IMR-90 (cell line): Measurements from ENCODE around the gene NAA11. TPM values are rescaled to one million over a fixed set of nuclear protein-coding genes. Genes with fewer than 3 reads are reported as not detected.
"Not testable (repeated sequence)": the region's sequence is repeated elsewhere in the genome, so short reads cannot be mapped to it uniquely, and the experiment has no call there.

Experiments used
- ATAC-seq: fragments of 200-7000 bp; cut with Tn5 transposase; 2 replicates; pipeline ENCODE4 v1.9.1; 2020; ENCODE audit warnings: low read depth, mild to moderate bottlenecking, moderate library complexity
- BruUV-seq: library from RNA; stranded (reverse); fragments of 400-500 nt; replicated peaks from 2 replicates; lab custom pipeline; 2021; lab: Mats Ljungman, UMichigan
- CTCF ChIA-PET: fragments of 300-600 bp; formaldehyde crosslinking; extraction: SDS; loops from one replicate; lab custom pipeline; 2021; ENCODE audit warnings: antibody characterized with exemption; lab: Yijun Ruan, JAX
- POLR2A ChIA-PET: fragments of 300-600 bp; sonication (Branson Sonifier 250); formaldehyde crosslinking; loops from one replicate; lab custom pipeline; 2022; ENCODE audit warnings: antibody characterized with exemption; ENCODE audit not compliant: unreplicated experiment; lab: Charles Lee
- DNase-seq: peaks from one replicate; pipeline ENCODE4 v3.0.0; 2013
- H2AFZ ChIP-seq: replicated peaks from 2 replicates; pipeline ENCODE3; 2013; ENCODE audit warnings: low read length, mild to moderate bottlenecking; ENCODE audit not compliant: poor library complexity
- H2AK5ac ChIP-seq: 2 replicates; pipeline ENCODE4 v1.6.1; 2013; ENCODE audit warnings: low read depth, low read length, inconsistent platforms
- H2AK9ac ChIP-seq: replicated peaks from 2 replicates; pipeline ENCODE3; 2013; ENCODE audit warnings: mild to moderate bottlenecking, low read depth, low read length, moderate library complexity; ENCODE audit not compliant: poor library complexity
- H2BK120ac ChIP-seq: 2 replicates; pipeline ENCODE4 v1.6.1; 2013; ENCODE audit warnings: low read depth, low read length, inconsistent platforms
- H2BK15ac ChIP-seq: 3 replicates; pipeline ENCODE4 v1.6.1; 2013; ENCODE audit warnings: low read depth, low read length, inconsistent platforms
- H2BK20ac ChIP-seq: 2 replicates; pipeline ENCODE4 v1.6.1; 2013; ENCODE audit warnings: low read depth, mild to moderate bottlenecking, inconsistent platforms, low read length, moderate library complexity
- H2BK5ac ChIP-seq: 2 replicates; pipeline ENCODE4 v1.6.1; 2013; ENCODE audit warnings: mild to moderate bottlenecking, low read depth, low read length, inconsistent platforms; ENCODE audit not compliant: poor library complexity, severe bottlenecking
- H3K14ac ChIP-seq: replicated peaks from 2 replicates; pipeline ENCODE4 v1.6.1; 2013; ENCODE audit warnings: low read depth, low read length, inconsistent platforms
- H3K18ac ChIP-seq: 2 replicates; pipeline ENCODE4 v1.6.1; 2013; ENCODE audit warnings: low read depth, low read length, control low read depth
- H3K23ac ChIP-seq: 2 replicates; pipeline ENCODE4 v1.6.1; 2013; ENCODE audit warnings: low read depth, low read length, inconsistent platforms
- H3K27ac ChIP-seq: 2 replicates; pipeline ENCODE4 v1.5.1; 2013; ENCODE audit warnings: mild to moderate bottlenecking, control low read depth, low read length; ENCODE audit not compliant: insufficient read depth
- H3K27me3 ChIP-seq: 2 replicates; pipeline ENCODE4 v1.6.1; 2013; ENCODE audit warnings: low read length; ENCODE audit not compliant: control insufficient read depth, insufficient read depth
- H3K36me3 ChIP-seq: 2 replicates; pipeline ENCODE4 v1.6.1; 2013; ENCODE audit warnings: low read length, mixed read lengths; ENCODE audit not compliant: control insufficient read depth, insufficient read depth
- H3K4ac ChIP-seq: 2 replicates; pipeline ENCODE4 v1.6.1; 2013; ENCODE audit warnings: low read depth, low read length, inconsistent platforms
- H3K4me1 ChIP-seq: 2 replicates; pipeline ENCODE4 v1.6.1; 2013; ENCODE audit warnings: low read length, mixed read lengths; ENCODE audit not compliant: control insufficient read depth, insufficient read depth
- H3K4me2 ChIP-seq: 2 replicates; pipeline ENCODE4 v1.6.1; 2013; ENCODE audit warnings: low read depth, mild to moderate bottlenecking, control low read depth, low read length, moderate library complexity
- H3K4me3 ChIP-seq: 2 replicates; pipeline ENCODE4 v1.5.1; 2013; ENCODE audit warnings: low read depth, mild to moderate bottlenecking, control low read depth, low read length, moderate library complexity; ENCODE audit not compliant: insufficient read depth
- H3K56ac ChIP-seq: 2 replicates; pipeline ENCODE4 v1.6.1; 2013; ENCODE audit warnings: low read length, inconsistent platforms; ENCODE audit not compliant: insufficient read depth; ENCODE audit errors: extremely low read depth
- H3K79me1 ChIP-seq, 2 experiments: 2 replicates each; pipeline ENCODE4 v1.6.1; 2013; ENCODE audit warnings: low read length in 2 of 2, inconsistent platforms in 1 of 2, low read depth in 1 of 2
- H3K9ac ChIP-seq: 2 replicates; pipeline ENCODE4 v1.6.1; 2013; ENCODE audit warnings: low read depth, low read length, control low read depth
- H3K9me1 ChIP-seq: 2 replicates; pipeline ENCODE4 v1.6.1; 2013; ENCODE audit warnings: low read length, inconsistent platforms; ENCODE audit not compliant: insufficient read depth
- H3K9me3 ChIP-seq: 2 replicates; pipeline ENCODE4 v1.6.1; 2013; ENCODE audit warnings: low read length; ENCODE audit not compliant: control insufficient read depth, insufficient read depth
- H4K20me1 ChIP-seq: 2 replicates; pipeline ENCODE4 v1.6.1; 2013; ENCODE audit warnings: low read length, inconsistent platforms; ENCODE audit not compliant: insufficient read depth
- H4K5ac ChIP-seq: 2 replicates; pipeline ENCODE4 v1.6.1; 2013; ENCODE audit warnings: mild to moderate bottlenecking, low read depth, low read length, control low read depth
- H4K8ac ChIP-seq, 2 experiments: 2 replicates each; pipeline ENCODE4 v1.6.1; 2013; ENCODE audit warnings: low read depth in 2 of 2, low read length in 2 of 2, control low read depth in 1 of 2, inconsistent platforms in 1 of 2
- H4K91ac ChIP-seq: 2 replicates; pipeline ENCODE4 v1.6.1; 2013; ENCODE audit warnings: low read depth, low read length, inconsistent platforms; ENCODE audit not compliant: insufficient read depth
- WGBS, 2 experiments: methylation state at CpG; one replicate each; pipeline versions ENCODE4 v1.1.5 to v1.1.7; 2013; ENCODE audit warnings: missing lambda C conversion rate in 2 of 2; ENCODE audit not compliant: insufficient read length in 1 of 2; ENCODE audit errors: extremely low coverage in 2 of 2; 5-methylcytosine and 5-hydroxymethylcytosine counted together
- dilution Hi-C: fragments of 300-500 bp; cut with HindIII; formaldehyde crosslinking; loops from one replicate; pipeline ENCODE4 v1.14.3; 2018; ENCODE audit warnings: low sequenced_read_pairs; ENCODE audit not compliant: unreplicated experiment
- in situ Hi-C: fragments of 300-500 bp; cut with MboI; formaldehyde crosslinking; loops from 3 replicates; pipeline ENCODE4 v1.14.3; 2019; ENCODE audit warnings: low sequenced_read_pairs, inconsistent platforms, mixed read lengths
- intact Hi-C: fragments of 100-400 bp; cut with micrococcal nuclease; formaldehyde crosslinking; loops from 2 replicates; pipeline ENCODE4 v1.10.0; 2022
- polyA plus RNA-seq, 3 experiments: library from polyadenylated mRNA; depleted of rRNA; stranded (reverse); fragments of >200 nt; gene quantifications; 2 replicates each; pipeline ENCODE4 v1.2.3, GENCODE V29; 2012; ENCODE audit warnings: low replicate concordance in 1 of 3
- total RNA-seq: library from RNA; depleted of rRNA; stranded (reverse); fragments of >200 nt; gene quantifications from 2 replicates; pipeline ENCODE4 v1.2.3, GENCODE V29; 2012

The NAA11 gene
- total and polyA plus RNA-seq, 2 of the 4 experiments (the other 2 are of a cell fraction) = not detected

DNA sequence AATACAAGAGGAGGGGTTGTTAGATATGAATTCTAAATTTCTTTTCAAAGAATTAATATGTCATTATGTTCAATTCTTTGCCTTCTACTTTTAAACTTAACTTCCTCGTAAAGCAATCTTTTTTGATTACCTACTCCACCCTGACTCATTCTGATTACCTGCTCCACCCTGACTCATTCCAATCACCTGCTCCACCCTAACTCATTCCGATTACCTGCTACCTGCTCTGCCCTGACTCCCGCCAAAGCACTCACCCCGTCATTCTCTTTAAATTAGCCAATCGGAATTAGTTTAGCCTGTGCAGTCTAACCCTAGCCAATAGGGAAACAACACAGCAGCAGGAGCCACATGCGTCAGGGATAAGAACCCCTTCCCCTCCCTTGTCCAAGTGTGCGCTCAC lies 48.4 kb downstream of the NAA11 start:
- H3K18ac ChIP-seq, H3K9me3 ChIP-seq, H3K14ac ChIP-seq, H4K20me1 ChIP-seq, H3K4me1 ChIP-seq, H2AK5ac ChIP-seq, H3K4me3 ChIP-seq, H3K36me3 ChIP-seq, H3K27ac ChIP-seq, H2BK20ac ChIP-seq, ATAC-seq, DNase-seq, H2BK5ac ChIP-seq, H3K23ac ChIP-seq, dilution Hi-C loops, H3K9me1 ChIP-seq, H3K27me3 ChIP-seq, H3K4me2 ChIP-seq, H2BK120ac ChIP-seq, H4K91ac ChIP-seq, H4K5ac ChIP-seq, H3K4ac ChIP-seq, intact Hi-C loops, in situ Hi-C loops, H4K8ac ChIP-seq, H2AK9ac ChIP-seq, POLR2A ChIA-PET, BruUV-seq, H2AFZ ChIP-seq, H2BK15ac ChIP-seq, CTCF ChIA-PET, H3K56ac ChIP-seq, H3K9ac ChIP-seq, H3K79me1 ChIP-seq: not testable (repeated sequence)
- no CpG with 5 or more reads among the region's 7 CpGs for WGBS, 2 experiments
